Left lung (tissue), 14 donors: Measurements from ENCODE around the gene ZFPM1. TPM values are rescaled to one million over a fixed set of nuclear protein-coding genes. Genes with fewer than 3 reads are reported as not detected.

Experiments used
- ATAC-seq: fragments of 200-7000 bp; cut with Tn5 transposase; one replicate; pipeline ENCODE4 v1.9.1; 2020; ENCODE audit warnings: moderate library complexity
- DNase-seq, 4 donors: peaks; one replicate each; pipeline ENCODE4 v3.0.0-alpha.2; 2013 to 2020
- H3K27ac ChIP-seq, 2 donors: fragments of 200-600 bp; sonication (generic) in 1 of 2; one replicate each; pipeline versions ENCODE4 v1.5.0 to v1.8.0; 2020 to 2021
- H3K27me3 ChIP-seq, 2 donors: fragments of 200-600 bp; sonication (generic) in 1 of 2; one replicate each; pipeline versions ENCODE4 v1.5.0 to v1.8.0; 2020 to 2021
- H3K36me3 ChIP-seq, 2 donors: fragments of 200-600 bp; sonication (generic) in 1 of 2; one replicate each; pipeline versions ENCODE4 v1.5.0 to v1.8.0; 2020 to 2021
- H3K4me1 ChIP-seq, 2 donors: fragments of 200-600 bp; one replicate each; pipeline ENCODE4 v1.8.0; 2021
- H3K4me3 ChIP-seq, 2 donors: fragments of 200-600 bp; sonication (generic) in 1 of 2; one replicate each; pipeline versions ENCODE4 v1.5.0 to v1.8.0; 2020 to 2021; ENCODE audit warnings: mild to moderate bottlenecking in 1 of 2
- H3K9me3 ChIP-seq, 2 donors: fragments of 200-600 bp; sonication (generic) in 1 of 2; one replicate each; pipeline versions ENCODE4 v1.5.0 to v1.8.0; 2020 to 2021
- CTCF ChIP-seq, 2 donors: fragments of 200-600 bp; sonication (generic) in 1 of 2; IDR thresholded peaks; one replicate each; pipeline versions ENCODE4 v1.5.0 to v1.8.0; 2021; ENCODE audit warnings: antibody characterized with exemption in 2 of 2
- intact Hi-C, 2 donors: fragments of 100-400 bp; cut with DNase I; formaldehyde crosslinking; loops; one replicate each; pipeline versions ENCODE4 v1.11.2 to v1.14.2; 2022
- long read RNA-seq, 12 donors: library from polyadenylated mRNA in 2 of 12; unstranded in 2 of 12; transcript quantifications; one replicate each; pipeline ENCODE4 v2.0.0 and lab custom pipeline, GENCODE V29; 2019 to 2026
- polyA plus RNA-seq, 6 donors: library from polyadenylated mRNA; unstranded; fragments of 120-200 nt; gene quantifications; one replicate each; pipeline ENCODE4 v1.2.1, GENCODE V29; 2013; ENCODE audit not compliant: insufficient read length in 6 of 6
- total RNA-seq, 2 donors: library from RNA; stranded (reverse); fragmentation: NEBNext Ultra II Directional; extraction: Animal tissue kit (Norgen Biotek cat#: 25700); gene quantifications; one replicate each; pipeline ENCODE4 v1.2.1, GENCODE V29; 2021
- donor health status: DM: no; HTN: yes; CAD: no.
- donor health status: DM: no; HTN: no; CAD: no.

ZFPM1 gene
- total RNA-seq (1 to 10 TPM; 6.2 to 7.0 TPM), polyA plus RNA-seq (1 to 10 TPM; 1.8 to 5.1 (median 2.5) TPM)
- long read RNA-seq, donor 1, partial matches to known transcripts, result 25 of 27 reads
- long read RNA-seq, donor 1, other reads (novel, unspliced or antisense), result 0 of 27 reads
- long read RNA-seq, donor 2, partial matches to known transcripts, result 0 of 2 reads
- long read RNA-seq, donor 2, other reads (novel, unspliced or antisense), result 0 of 2 reads
- long read RNA-seq, donor 3, result 0 reads
- long read RNA-seq, donor 4, result 0 reads
- long read RNA-seq, donor 5, result 0 reads
- long read RNA-seq, donor 6, result 0 reads
- long read RNA-seq, donor 7, result 0 reads
- long read RNA-seq, donor 8, result 0 reads
- long read RNA-seq, donor 9, result 0 reads
- long read RNA-seq, donor 10, result 0 reads
- long read RNA-seq, donor 11, result 0 reads
- long read RNA-seq, donor 12, result 0 reads

- ATAC-seq, result no peak
- no peak for DNase-seq
- H3K27me3 ChIP-seq, result peaks cover 0 to 55% of the 10 kb centered on the region in 2 donors
- intact Hi-C loops, result no loop called here
- TF ChIP-seq CTCF (IDR thresholded peaks at IDR 0.05), result no peak
- H3K4me1 ChIP-seq, result peaks cover 11 to 44% of the 10 kb centered on the region in 2 donors
- no peaks in the 10 kb centered on the region for H3K9me3 ChIP-seq
- peak within 1 kb of the TSS; percentile 50 to 69 for H3K27ac ChIP-seq
- peak within 1 kb of the TSS; percentile 56 to 63 for H3K4me3 ChIP-seq
- H3K36me3 ChIP-seq, result no peaks in the 10 kb centered on the region
Measured at GRCh38 chr16:88453217-88453531, at the start of gene ZFPM1. Gene ZFPM1, plus strand, starts transcription at chr16:88453280. Its CDS starts 359 bp downstream, at chr16:88453639.

DNA sequence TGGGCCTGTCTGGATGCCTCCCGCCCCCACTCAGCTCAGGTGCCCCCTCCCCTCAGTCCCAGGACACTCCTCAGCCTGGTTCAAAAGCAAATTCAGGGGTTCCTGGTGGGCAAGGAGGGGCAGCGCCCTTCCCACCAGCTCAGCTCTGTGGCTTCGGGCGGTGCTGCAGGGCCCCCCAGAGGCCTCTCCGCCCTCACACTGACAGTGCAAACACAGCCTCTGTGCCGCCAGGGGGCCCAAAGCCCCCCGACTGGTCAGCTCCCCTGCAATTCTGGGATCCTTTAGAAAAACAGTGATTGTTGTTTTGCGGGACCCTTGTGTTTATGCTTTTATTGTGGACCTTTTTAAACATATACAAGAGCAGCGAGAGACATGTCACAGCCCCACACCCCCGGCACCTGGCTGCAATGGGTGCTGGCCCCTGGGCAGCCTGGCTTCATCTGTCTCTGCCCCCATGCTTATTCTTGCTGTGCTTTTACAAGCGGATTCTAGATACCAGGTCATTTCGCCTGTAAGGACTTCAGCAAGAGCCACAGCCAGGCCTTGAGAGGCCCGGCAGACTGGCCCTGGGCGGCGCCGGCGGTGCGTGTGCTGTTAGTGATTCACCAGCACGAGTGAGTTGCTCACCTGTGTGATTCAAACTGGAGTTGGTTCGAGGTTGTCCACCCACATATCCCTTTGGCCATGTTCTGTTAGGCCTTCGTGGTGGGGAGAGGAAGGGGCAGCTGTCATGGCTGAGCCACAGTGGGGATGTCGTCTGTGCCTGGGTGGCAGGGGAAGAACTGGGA lies 49.1 kb upstream of the ZFPM1 start:
- DNase-seq, result no peak

DNA sequence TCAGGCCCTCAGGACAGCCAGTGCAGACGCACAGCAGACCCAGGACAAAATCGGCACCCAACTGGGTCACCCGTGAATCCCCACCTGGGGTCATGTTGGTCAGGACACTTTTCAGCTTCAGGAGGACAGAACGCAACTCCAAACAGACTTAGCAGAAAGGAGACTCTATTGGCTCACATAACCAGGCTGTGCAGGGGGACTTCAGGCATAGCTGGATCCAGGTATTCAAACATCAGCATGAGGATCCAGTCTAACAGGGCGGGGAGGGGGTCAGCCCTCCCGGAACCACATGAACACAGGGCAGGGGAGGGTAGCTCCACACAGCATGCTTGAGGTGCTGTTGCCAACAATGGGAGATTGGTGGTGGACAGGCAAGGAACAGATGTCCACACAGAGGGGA lies 48.3 kb upstream of the ZFPM1 start:
- no peak for TF ChIP-seq CTCF (IDR thresholded peaks at IDR 0.05)
- intact Hi-C loops, result no loop called here
- no peak overlapping the region for H3K4me3 ChIP-seq
- no peaks in the 10 kb centered on the region for H3K9me3 ChIP-seq
- no peaks in the 10 kb centered on the region for H3K36me3 ChIP-seq
- H3K4me1 ChIP-seq, result peaks cover 0 to 13% of the 10 kb centered on the region in 2 donors
- peaks cover 0 to 30% of the 10 kb centered on the region in 2 donors for H3K27me3 ChIP-seq
- DNase-seq, result no peak
- H3K27ac ChIP-seq, result no peak overlapping the region
- ATAC-seq, result no peak

More for the DNA sequence above, 49.1 kb upstream of the ZFPM1 start:
- intact Hi-C loops, result no loop called here
- peaks cover 0 to 13% of the 10 kb centered on the region in 2 donors for H3K4me1 ChIP-seq
- TF ChIP-seq CTCF (IDR thresholded peaks at IDR 0.05), result no peak
- H3K27me3 ChIP-seq, result peaks cover 0 to 30% of the 10 kb centered on the region in 2 donors
- no peak overlapping the region for H3K27ac ChIP-seq
- H3K4me3 ChIP-seq, result no peak overlapping the region
- no peak for ATAC-seq
- H3K36me3 ChIP-seq, result no peaks in the 10 kb centered on the region
- H3K9me3 ChIP-seq, result no peaks in the 10 kb centered on the region

GRCh38 chr16:88405216-88406060 lies 47.6 kb upstream of the ZFPM1 start:
- H3K9me3 ChIP-seq, result no peaks in the 10 kb centered on the region
- H3K4me1 ChIP-seq, result peaks cover 0 to 13% of the 10 kb centered on the region in 2 donors
- peak; percentile 56 for ATAC-seq
- DNase-seq, result peak in 2 of 4 donors; percentile 64 to 84
- intact Hi-C loops, result no loop called here
- TF ChIP-seq CTCF (IDR thresholded peaks at IDR 0.05), result no peak
- no peak overlapping the region for H3K4me3 ChIP-seq
- H3K27ac ChIP-seq, result no peak overlapping the region
- peaks cover 0 to 30% of the 10 kb centered on the region in 2 donors for H3K27me3 ChIP-seq
- H3K36me3 ChIP-seq, result no peaks in the 10 kb centered on the region
